Subcutaneous adipose tissue (tissue), 4 donors: Measurements from ENCODE around the gene ATG16L2. TPM values are rescaled to one million over a fixed set of nuclear protein-coding genes. Genes with fewer than 3 reads are reported as not detected.

ENCODE experiments used
- total RNA-seq, 4 donors: library from RNA; depleted of rRNA; stranded (reverse); fragments of >200 nt; gene quantifications; one replicate each; pipeline ENCODE4 v1.1.0, GENCODE V29; 2016
- TF ChIP-seq, protein P1 (sequence below): fragments of 450-650 bp; IDR thresholded peaks from one replicate; pipeline ENCODE4 v1.5.1; 2016; ENCODE audit warnings: low read depth, mild to moderate bottlenecking, control low read depth, antibody characterized with exemption, moderate library complexity

Gene ATG16L2
- total RNA-seq, 4 donors from 2014 or later: 12.6 to 50.8 (median 34.0) TPM

DNA sequence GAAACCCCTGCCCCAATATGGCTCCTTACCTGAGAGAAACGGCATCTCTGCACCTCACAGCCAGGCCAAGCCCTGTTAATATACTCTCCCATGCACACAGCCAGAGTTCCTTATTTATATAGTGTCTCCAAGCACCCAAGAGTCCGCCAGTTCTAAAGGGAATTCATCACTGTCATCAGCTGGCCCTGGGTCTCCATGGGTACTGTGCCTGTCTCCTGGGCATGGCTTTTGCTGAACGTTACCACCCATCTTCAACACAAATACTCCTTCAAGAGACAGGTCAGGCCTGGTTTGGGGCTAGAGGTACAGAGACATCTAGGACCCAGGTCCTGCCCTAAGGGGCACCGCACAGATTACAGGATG, 1.6 kb upstream of the ATG16L2 start:
- TF ChIP-seq, protein P1, sequence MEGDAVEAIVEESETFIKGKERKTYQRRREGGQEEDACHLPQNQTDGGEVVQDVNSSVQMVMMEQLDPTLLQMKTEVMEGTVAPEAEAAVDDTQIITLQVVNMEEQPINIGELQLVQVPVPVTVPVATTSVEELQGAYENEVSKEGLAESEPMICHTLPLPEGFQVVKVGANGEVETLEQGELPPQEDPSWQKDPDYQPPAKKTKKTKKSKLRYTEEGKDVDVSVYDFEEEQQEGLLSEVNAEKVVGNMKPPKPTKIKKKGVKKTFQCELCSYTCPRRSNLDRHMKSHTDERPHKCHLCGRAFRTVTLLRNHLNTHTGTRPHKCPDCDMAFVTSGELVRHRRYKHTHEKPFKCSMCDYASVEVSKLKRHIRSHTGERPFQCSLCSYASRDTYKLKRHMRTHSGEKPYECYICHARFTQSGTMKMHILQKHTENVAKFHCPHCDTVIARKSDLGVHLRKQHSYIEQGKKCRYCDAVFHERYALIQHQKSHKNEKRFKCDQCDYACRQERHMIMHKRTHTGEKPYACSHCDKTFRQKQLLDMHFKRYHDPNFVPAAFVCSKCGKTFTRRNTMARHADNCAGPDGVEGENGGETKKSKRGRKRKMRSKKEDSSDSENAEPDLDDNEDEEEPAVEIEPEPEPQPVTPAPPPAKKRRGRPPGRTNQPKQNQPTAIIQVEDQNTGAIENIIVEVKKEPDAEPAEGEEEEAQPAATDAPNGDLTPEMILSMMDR: no peak

DNA sequence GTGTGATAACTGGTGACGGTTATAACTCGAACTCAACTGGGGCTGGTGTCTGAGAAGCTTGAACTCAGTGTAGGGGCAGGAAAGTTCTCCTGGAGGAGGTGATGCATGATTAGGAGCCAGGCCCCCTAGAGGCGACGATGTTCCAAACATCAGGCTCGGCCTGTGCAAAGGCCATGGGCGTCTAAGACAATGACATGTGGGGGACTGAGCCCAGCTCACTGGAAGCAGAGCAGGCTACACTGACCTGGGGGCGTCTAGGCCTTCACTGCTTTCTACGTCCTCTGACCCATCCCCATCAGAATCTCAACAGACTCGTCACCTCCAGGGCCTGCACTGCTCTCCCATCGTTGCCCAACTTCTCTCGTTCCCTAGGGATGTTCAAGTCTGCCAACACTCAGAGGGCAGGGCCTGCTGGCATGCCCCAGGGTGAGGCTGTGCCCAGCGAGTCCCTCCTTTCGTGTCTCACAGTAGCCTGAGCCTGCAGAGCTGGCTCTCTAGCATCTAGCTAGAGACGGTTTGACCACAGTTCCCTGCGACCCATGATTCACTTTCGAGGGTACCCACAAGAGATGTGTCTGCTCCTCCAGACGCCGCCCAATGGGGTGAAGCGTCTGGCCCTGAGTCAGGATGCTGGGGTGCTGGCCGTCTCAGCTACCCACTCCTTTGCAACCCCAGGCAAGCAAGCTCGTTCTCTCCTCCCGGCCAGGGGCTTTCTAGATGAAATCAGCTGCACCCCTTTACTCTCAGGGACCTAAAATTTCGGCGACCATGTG, 1.1 kb upstream of the ATG16L2 start:
- TF ChIP-seq, protein P1: no peak

DNA sequence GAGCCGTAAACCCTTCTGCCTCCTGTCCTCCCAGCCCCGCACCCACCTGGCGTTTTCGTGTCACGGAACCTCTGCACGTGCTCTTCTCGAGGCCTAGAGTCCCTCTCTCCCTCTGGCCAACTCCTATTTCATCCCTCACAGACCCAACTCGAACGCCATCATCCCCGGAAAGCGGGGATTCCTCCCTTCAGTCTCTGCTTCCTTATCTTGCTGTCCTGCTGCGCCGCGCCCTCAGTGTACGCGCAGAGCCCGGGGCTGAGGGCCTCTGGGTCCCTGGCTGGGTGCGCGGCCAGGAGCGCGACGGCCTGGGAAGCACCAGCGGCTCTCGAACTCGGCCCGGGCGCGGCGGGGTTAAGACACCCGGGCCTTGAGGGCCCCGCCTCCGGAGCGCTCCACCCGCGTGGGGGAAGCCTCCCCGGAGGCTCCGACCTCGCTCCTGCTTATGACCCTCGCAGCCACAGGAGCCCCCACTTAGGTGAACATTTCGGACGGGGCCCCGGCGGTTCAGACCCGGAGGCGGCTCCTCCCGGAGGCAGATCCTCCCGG, 398 bp upstream of the ATG16L2 start:
- TF ChIP-seq, protein P1: no peak

DNA sequence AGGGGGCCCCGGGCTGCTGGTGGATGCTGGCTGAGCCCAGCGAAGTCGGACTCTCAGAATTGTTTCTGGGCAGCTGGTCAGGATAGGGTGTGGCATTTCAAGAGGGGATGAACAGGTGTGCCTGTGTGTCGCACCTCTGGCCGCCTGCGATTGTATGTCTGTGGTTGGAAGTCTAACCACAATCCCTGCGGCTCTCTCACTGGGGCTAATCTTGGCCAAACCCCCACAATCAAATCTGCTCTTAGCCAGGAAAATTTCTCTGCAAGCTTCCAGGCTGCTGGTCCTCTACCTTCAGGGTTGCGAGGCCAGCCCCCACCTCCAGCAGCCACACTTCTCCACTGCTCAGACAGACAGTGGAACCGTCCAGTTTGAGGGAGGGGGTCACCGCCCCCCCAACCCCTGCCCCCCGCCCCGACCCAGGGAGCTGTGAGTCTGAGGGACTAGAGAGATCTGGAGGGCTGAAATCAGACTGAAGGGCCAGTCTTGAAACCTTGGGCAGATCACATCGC, 953 bp downstream of the ATG16L2 start:
- TF ChIP-seq, protein P1: no peak

DNA sequence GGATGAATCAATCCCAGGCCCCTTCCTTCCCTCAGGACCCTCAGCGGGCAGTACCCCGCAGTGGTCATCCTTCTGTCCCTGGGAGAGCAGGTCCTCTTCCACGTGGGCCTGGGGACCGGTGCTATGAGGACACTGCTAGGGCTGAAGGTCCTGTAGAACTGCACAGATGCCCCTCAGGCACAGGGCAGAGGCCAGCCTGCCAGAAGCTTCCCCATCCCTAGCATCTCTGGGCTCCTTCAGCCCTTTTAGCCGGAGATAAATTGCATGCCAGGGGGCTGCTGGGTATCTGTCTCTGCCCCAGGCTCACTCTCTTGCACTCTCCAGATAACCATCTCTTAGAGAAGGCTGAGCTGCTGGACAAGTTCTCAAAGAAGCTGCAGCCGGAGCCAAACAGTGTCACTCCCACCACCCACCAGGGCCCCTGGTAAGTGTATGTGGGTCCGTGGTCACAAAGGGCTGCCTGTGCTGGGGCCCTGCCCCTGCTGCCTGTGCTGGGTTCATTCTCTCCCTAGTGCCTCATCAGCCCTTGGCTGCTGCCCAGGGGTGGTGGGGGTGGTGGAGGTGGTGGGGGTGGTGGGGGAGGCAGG, 2.3 kb downstream of the ATG16L2 start:
- TF ChIP-seq, protein P1: no peak

DNA sequence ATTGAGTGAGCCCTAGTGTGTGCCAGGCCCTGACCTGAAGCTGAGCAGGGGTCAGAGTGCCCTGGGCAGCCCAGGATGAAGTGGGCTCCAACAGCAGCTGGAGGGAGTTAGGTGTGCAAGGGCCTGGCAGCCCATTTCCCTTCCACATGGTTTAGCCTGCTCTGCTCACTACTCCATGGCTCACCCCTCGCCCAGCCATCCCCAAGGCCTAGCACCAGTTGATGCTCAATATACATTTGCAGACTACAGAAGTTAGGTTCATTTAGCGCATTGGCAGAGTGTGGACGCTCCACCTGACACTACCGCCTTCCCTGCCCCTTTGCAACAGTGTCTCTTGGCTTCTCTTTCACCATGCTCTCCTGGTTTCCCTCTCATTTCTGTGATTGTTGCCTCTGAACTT, 3.8 kb downstream of the ATG16L2 start:
- TF ChIP-seq, protein P1: no peak

DNA sequence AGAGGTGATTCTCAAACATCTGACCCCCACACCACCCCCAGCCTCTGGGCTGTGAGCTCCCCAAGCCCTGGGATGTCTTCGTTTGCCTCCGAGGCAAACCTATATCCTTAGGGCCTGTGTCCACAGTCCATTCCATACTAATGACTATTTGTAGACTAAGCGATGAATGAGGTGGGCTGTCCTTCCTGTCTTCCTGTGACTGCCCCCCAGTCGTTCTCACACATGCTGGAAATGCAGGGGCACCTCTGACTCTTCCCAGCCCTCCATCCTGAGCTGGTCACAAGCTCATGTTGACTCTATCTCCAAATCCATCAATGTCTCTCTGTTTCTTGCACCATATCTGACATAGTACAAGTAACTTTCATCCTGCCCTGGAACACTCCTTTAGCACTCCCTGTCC, 4.8 kb downstream of the ATG16L2 start:
- TF ChIP-seq, protein P1: no peak
